Left lung (tissue), 10 donors: ENCODE data around the gene GSTA5. TPM values are rescaled to one million over a fixed set of nuclear protein-coding genes. Genes with fewer than 3 reads are reported as not detected.

ENCODE experiments used
- ATAC-seq: fragments of 200-7000 bp; cut with Tn5 transposase; one replicate; pipeline ENCODE4 v1.9.1; 2020; ENCODE audit warnings: moderate library complexity
- DNase-seq, 4 donors: peaks; one replicate each; pipeline ENCODE4 v3.0.0-alpha.2; 2013 to 2020
- H3K27ac ChIP-seq, 2 donors: fragments of 200-600 bp; sonication (generic) in 1 of 2; one replicate each; pipeline versions ENCODE4 v1.5.0 to v1.8.0; 2020 to 2021
- H3K27me3 ChIP-seq, 2 donors: fragments of 200-600 bp; sonication (generic) in 1 of 2; one replicate each; pipeline versions ENCODE4 v1.5.0 to v1.8.0; 2020 to 2021
- H3K36me3 ChIP-seq, 2 donors: fragments of 200-600 bp; sonication (generic) in 1 of 2; one replicate each; pipeline versions ENCODE4 v1.5.0 to v1.8.0; 2020 to 2021
- H3K4me1 ChIP-seq, 2 donors: fragments of 200-600 bp; one replicate each; pipeline ENCODE4 v1.8.0; 2021
- H3K4me3 ChIP-seq, 2 donors: fragments of 200-600 bp; sonication (generic) in 1 of 2; one replicate each; pipeline versions ENCODE4 v1.5.0 to v1.8.0; 2020 to 2021; ENCODE audit warnings: mild to moderate bottlenecking in 1 of 2
- H3K9me3 ChIP-seq, 2 donors: fragments of 200-600 bp; sonication (generic) in 1 of 2; one replicate each; pipeline versions ENCODE4 v1.5.0 to v1.8.0; 2020 to 2021
- CTCF ChIP-seq, 2 donors: fragments of 200-600 bp; sonication (generic) in 1 of 2; IDR thresholded peaks; one replicate each; pipeline versions ENCODE4 v1.5.0 to v1.8.0; 2021; ENCODE audit warnings: antibody characterized with exemption in 2 of 2
- intact Hi-C, 2 donors: fragments of 100-400 bp; cut with DNase I; formaldehyde crosslinking; loops; one replicate each; pipeline versions ENCODE4 v1.11.2 to v1.14.2; 2022
- polyA plus RNA-seq, 6 donors: library from polyadenylated mRNA; unstranded; fragments of 120-200 nt; gene quantifications; one replicate each; pipeline ENCODE4 v1.2.1, GENCODE V29; 2013; ENCODE audit not compliant: insufficient read length in 6 of 6
- total RNA-seq, 2 donors: library from RNA; stranded (reverse); fragmentation: NEBNext Ultra II Directional; extraction: Animal tissue kit (Norgen Biotek cat#: 25700); gene quantifications; one replicate each; pipeline ENCODE4 v1.2.1, GENCODE V29; 2021
- donor health status: DM: no; HTN: yes; CAD: no.
- donor health status: DM: no; HTN: no; CAD: no.

The GSTA5 gene
- total and polyA plus RNA-seq, 8 donors: not detected

- Histone ChIP-seq H3K4me1 (peaks cover 0 to 7% of the 10 kb centered on the region in 2 donors), H3K27ac (no peak overlapping the region), H3K9me3 (no peaks in the 10 kb centered on the region), H3K36me3 (no peaks in the 10 kb centered on the region), H3K27me3 (no peaks in the 10 kb centered on the region), H3K4me3 (peak overlapping the region; percentile 32 to 45)
- intact Hi-C loops: no loop called here
- DNase-seq (no peak), ATAC-seq (no peak)
- TF ChIP-seq CTCF (IDR thresholded peaks at IDR 0.05): no peak
Observed at GRCh38 chr6:52881662-52881995, 41.0 kb upstream of the GSTA5 start.

GRCh38 chr6:52877786-52878185 is 37.2 kb upstream of the GSTA5 start:
- TF ChIP-seq CTCF (IDR thresholded peaks at IDR 0.05): no peak
- no peak overlapping the region for H3K27ac ChIP-seq

GRCh38 chr6:52877168-52877567 is 36.6 kb upstream of the GSTA5 start:
- H3K4me1 ChIP-seq: peaks cover 0 to 7% of the 10 kb centered on the region in 2 donors
- TF ChIP-seq CTCF (IDR thresholded peaks at IDR 0.05): no peak
- no peak overlapping the region for H3K4me3 ChIP-seq
- ATAC-seq: peak; percentile 28
- DNase-seq: no peak
- intact Hi-C loops: no loop called here
- no peaks in the 10 kb centered on the region for H3K36me3 ChIP-seq
- H3K27ac ChIP-seq: no peak overlapping the region
- H3K27me3 ChIP-seq: no peaks in the 10 kb centered on the region
- no peaks in the 10 kb centered on the region for H3K9me3 ChIP-seq

More at GRCh38 chr6:52877786-52878185, 37.2 kb upstream of the GSTA5 start:
- Histone ChIP-seq H3K27me3 (no peaks in the 10 kb centered on the region), H3K4me1 (peaks cover 0 to 7% of the 10 kb centered on the region in 2 donors), H3K9me3 (no peaks in the 10 kb centered on the region), H3K36me3 (no peaks in the 10 kb centered on the region), H3K4me3 (no peak overlapping the region)
- no peak for ATAC-seq
- DNase-seq: no peak
- intact Hi-C loops: no loop called here

- intact Hi-C loops: no loop called here
- no peak for ATAC-seq
- H3K27ac ChIP-seq: no peak overlapping the region
- no peak for TF ChIP-seq CTCF (IDR thresholded peaks at IDR 0.05)
- DNase-seq: no peak
- H3K36me3 ChIP-seq: no peaks in the 10 kb centered on the region
- no peaks in the 10 kb centered on the region for H3K4me1 ChIP-seq
- no peaks in the 10 kb centered on the region for H3K9me3 ChIP-seq
- H3K27me3 ChIP-seq: no peaks in the 10 kb centered on the region
- no peak overlapping the region for H3K4me3 ChIP-seq
Observed at GRCh38 chr6:52876056-52876787, 35.6 kb upstream of the GSTA5 start.

GRCh38 chr6:52872031-52872430 is 31.4 kb upstream of the GSTA5 start:
- intact Hi-C loops: no loop called here
- Histone ChIP-seq H3K36me3 (no peaks in the 10 kb centered on the region), H3K4me3 (no peak overlapping the region), H3K9me3 (no peaks in the 10 kb centered on the region), H3K27me3 (no peaks in the 10 kb centered on the region), H3K27ac (no peak overlapping the region), H3K4me1 (no peaks in the 10 kb centered on the region)
- TF ChIP-seq CTCF (IDR thresholded peaks at IDR 0.05): no peak
- DNase-seq (no peak), ATAC-seq (no peak)
